ENCODE measurements around the gene HPCAL1.

HPCAL1 gene

GRCh38 chr2:10347562-10347948, 44.9 kb downstream of the HPCAL1 start:
- no peak for DNase-seq (ENCODE audit: low read depth in 2 of 3, low spot score in 1 of 3)

- no peak for DNase-seq (ENCODE audit: low read depth in 2 of 3, low spot score in 1 of 3)
These were observed 46.2 kb downstream of the HPCAL1 start for GRCh38 chr2:10348891-10349290.

GRCh38 chr2:10350761-10351160, 48.1 kb downstream of the HPCAL1 start:
- no peak for DNase-seq (ENCODE audit: low read depth in 2 of 3, low spot score in 1 of 3)

- DNase-seq (ENCODE audit: low read depth in 2 of 3, low spot score in 1 of 3) = no peak
These were observed 49.7 kb downstream of the HPCAL1 start for GRCh38 chr2:10352361-10352760.

GRCh38 chr2:10352972-10353371, 50.3 kb downstream of the HPCAL1 start:
- no peak for DNase-seq (ENCODE audit: low read depth in 2 of 3, low spot score in 1 of 3)

GRCh38 chr2:10353931-10354330, 51.2 kb downstream of the HPCAL1 start:
- no peak for DNase-seq (ENCODE audit: low read depth in 2 of 3, low spot score in 1 of 3)

- no peak for DNase-seq (ENCODE audit: low read depth in 2 of 3, low spot score in 1 of 3)
These were observed 51.7 kb downstream of the HPCAL1 start for GRCh38 chr2:10354399-10354798.

- DNase-seq (ENCODE audit: low read depth in 2 of 3, low spot score in 1 of 3) = no peak
These were observed 53.1 kb downstream of the HPCAL1 start for GRCh38 chr2:10355471-10356438.

GRCh38 chr2:10356439-10356811, 53.7 kb downstream of the HPCAL1 start:
- no peak for DNase-seq (ENCODE audit: low read depth in 2 of 3, low spot score in 1 of 3)

GRCh38 chr2:10357193-10358169, 54.8 kb downstream of the HPCAL1 start:
- no peak for DNase-seq (ENCODE audit: low read depth in 2 of 3, low spot score in 1 of 3)

- no peak for DNase-seq (ENCODE audit: low read depth in 2 of 3, low spot score in 1 of 3)
These were observed 56.5 kb downstream of the HPCAL1 start for GRCh38 chr2:10359246-10359645.

GRCh38 chr2:10359731-10360329, 57.1 kb downstream of the HPCAL1 start:
- no peak for DNase-seq (ENCODE audit: low read depth in 2 of 3, low spot score in 1 of 3)

- DNase-seq (ENCODE audit: low read depth in 2 of 3, low spot score in 1 of 3) = no peak
These were observed 57.8 kb downstream of the HPCAL1 start for GRCh38 chr2:10360460-10360849.

GRCh38 chr2:10360850-10361588, 58.3 kb downstream of the HPCAL1 start:
- DNase-seq (ENCODE audit: low read depth in 2 of 3, low spot score in 1 of 3) = no peak

- DNase-seq (ENCODE audit: low read depth in 2 of 3, low spot score in 1 of 3) = no peak
These were observed 59.6 kb downstream of the HPCAL1 start for GRCh38 chr2:10362096-10362897.

GRCh38 chr2:10362898-10363454, 60.3 kb downstream of the HPCAL1 start:
- no peak for DNase-seq (ENCODE audit: low read depth in 2 of 3, low spot score in 1 of 3)

GRCh38 chr2:10363861-10364610, 61.3 kb downstream of the HPCAL1 start:
- no peak for DNase-seq (ENCODE audit: low read depth in 2 of 3, low spot score in 1 of 3)

- DNase-seq (ENCODE audit: low read depth in 2 of 3, low spot score in 1 of 3) = no peak
These were observed 62.7 kb downstream of the HPCAL1 start for GRCh38 chr2:10365412-10365811.
